Measurements from ENCODE around the gene TTC24. TPM values are rescaled to one million over a fixed set of nuclear protein-coding genes. Genes with fewer than 3 reads are reported as not detected.

The TTC24 gene
- polyA plus RNA-seq, 1 of the 3 experiments (the other 2 are of a cell fraction), result not detected

DNA sequence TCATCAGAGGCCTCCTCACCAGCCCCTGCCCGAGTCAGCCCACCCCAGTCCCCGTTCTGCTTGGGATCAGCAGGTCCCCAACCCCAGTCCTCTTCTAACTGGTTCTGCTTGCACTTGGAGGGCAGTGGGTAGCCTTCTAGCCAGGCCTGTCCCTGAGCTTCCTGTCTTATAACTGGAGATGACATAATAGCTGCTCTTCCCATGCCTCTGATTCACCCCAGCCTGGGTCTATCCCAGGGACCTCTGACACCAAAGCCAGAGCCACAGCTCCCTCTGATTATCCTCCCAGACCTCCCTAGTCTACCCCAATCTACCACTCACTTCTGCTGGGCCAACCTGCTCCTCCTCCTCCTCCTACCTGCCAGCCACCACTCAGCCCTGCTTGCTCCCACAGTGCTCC is 38.6 kb upstream of the TTC24 start:
- no peaks in the 10 kb centered on the region for H4K20me1 ChIP-seq (ENCODE audit: insufficient read depth)
- no peak overlapping the region for H3K9ac ChIP-seq
- no peak overlapping the region for H3K4me3 ChIP-seq (ENCODE audit: low read depth in 2 of 2, low read length in 1 of 2)
- no peak overlapping the region for H2AFZ ChIP-seq (ENCODE audit: low read depth)
- WGBS (ENCODE audit: low lambda C conversion rate), result 92% methylated on average over 2 of the region's 2 CpGs
- no peaks in the 10 kb centered on the region for H3K4me1 ChIP-seq (ENCODE audit: control insufficient read depth in 1 of 2, insufficient read depth in 2 of 2, low read depth in 1 of 2, low read length in 1 of 2)
- H3F3A ChIP-seq (replicated peaks; ENCODE audit: insufficient read depth), result no peaks in the 10 kb centered on the region
- no peak overlapping the region for H3K27ac ChIP-seq (ENCODE audit: low read depth in 2 of 2, low read length in 1 of 2)
- ChIA-PET POLR2A (no interaction called here), CTCF (interaction anchor here (1.2 to 2.9 kb wide), 2 partner anchors 61 to 95 kb away, joined by 5 to 8 read pairs; no protein-coding TSS in a partner anchor)
- H3K36me3 ChIP-seq (replicated peaks in 1 of 2; ENCODE audit: control insufficient read depth in 1 of 2, insufficient read depth in 2 of 2, low read length in 1 of 2), result peaks cover 12 to 45% of the 10 kb centered on the region in 2 experiments
- no peaks in the 10 kb centered on the region for H3K9me2 ChIP-seq
- TF ChIP-seq TAF1 (IDR thresholded peaks at IDR 0.05; ENCODE audit: borderline replicate concordance, low read depth, low read length) (no peak), TCF12 (IDR thresholded peaks at IDR 0.05) (no peak), FOXM1 (IDR thresholded peaks at IDR 0.05; ENCODE audit: low read depth) (no peak), FOSL2 (IDR thresholded peaks at IDR 0.05; ENCODE audit: borderline replicate concordance, low read depth) (no peak), MXI1 (IDR thresholded peaks at IDR 0.05; ENCODE audit: low read depth, low read length) (no peak)
- TF ChIP-seq, protein P1, sequence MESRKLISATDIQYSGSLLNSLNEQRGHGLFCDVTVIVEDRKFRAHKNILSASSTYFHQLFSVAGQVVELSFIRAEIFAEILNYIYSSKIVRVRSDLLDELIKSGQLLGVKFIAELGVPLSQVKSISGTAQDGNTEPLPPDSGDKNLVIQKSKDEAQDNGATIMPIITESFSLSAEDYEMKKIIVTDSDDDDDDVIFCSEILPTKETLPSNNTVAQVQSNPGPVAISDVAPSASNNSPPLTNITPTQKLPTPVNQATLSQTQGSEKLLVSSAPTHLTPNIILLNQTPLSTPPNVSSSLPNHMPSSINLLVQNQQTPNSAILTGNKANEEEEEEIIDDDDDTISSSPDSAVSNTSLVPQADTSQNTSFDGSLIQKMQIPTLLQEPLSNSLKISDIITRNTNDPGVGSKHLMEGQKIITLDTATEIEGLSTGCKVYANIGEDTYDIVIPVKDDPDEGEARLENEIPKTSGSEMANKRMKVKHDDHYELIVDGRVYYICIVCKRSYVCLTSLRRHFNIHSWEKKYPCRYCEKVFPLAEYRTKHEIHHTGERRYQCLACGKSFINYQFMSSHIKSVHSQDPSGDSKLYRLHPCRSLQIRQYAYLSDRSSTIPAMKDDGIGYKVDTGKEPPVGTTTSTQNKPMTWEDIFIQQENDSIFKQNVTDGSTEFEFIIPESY (IDR thresholded peaks at IDR 0.05; ENCODE audit: borderline replicate concordance, low read depth), result no peak
- TF ChIP-seq, protein P2, sequence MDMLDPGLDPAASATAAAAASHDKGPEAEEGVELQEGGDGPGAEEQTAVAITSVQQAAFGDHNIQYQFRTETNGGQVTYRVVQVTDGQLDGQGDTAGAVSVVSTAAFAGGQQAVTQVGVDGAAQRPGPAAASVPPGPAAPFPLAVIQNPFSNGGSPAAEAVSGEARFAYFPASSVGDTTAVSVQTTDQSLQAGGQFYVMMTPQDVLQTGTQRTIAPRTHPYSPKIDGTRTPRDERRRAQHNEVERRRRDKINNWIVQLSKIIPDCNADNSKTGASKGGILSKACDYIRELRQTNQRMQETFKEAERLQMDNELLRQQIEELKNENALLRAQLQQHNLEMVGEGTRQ (IDR thresholded peaks at IDR 0.05; ENCODE audit: borderline replicate concordance, low read depth, low read length), result no peak
- no peaks in the 10 kb centered on the region for H3K79me2 ChIP-seq (ENCODE audit: insufficient read depth)
- no peak overlapping the region for H3K4me2 ChIP-seq
- H3K27me3 ChIP-seq (ENCODE audit: insufficient read depth), result no peaks in the 10 kb centered on the region
- no peaks in the 10 kb centered on the region for H3K9me3 ChIP-seq
- no peak for DNase-seq

DNA sequence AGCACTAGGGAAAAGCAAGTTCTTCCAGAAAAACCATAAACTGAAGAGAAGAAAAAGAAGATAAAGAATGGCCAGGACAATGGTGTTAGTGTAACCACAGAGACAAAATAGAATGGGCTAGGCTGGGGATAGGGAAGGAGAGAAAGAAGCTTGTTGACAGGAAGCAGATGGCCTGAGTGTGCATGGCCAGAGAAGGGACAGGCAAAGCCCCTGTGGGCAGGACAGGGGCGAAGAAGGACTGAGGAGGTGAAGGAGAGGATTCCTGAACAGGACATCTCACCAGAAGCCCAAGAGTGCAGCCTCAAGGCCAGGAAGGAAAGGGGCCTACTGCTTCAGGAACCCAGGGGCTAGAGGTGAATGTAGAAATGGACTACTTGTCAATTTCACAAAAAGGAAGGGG is 36.5 kb upstream of the TTC24 start:
- Histone ChIP-seq H3K36me3 (replicated peaks in 1 of 2; ENCODE audit: control insufficient read depth in 1 of 2, insufficient read depth in 2 of 2, low read length in 1 of 2) (peaks cover 12 to 36% of the 10 kb centered on the region in 2 experiments), H2AFZ (ENCODE audit: low read depth) (no peak overlapping the region), H3K9me2 (no peaks in the 10 kb centered on the region), H3K27me3 (ENCODE audit: insufficient read depth) (no peaks in the 10 kb centered on the region), H3K79me2 (ENCODE audit: insufficient read depth) (no peaks in the 10 kb centered on the region), H3K27ac (ENCODE audit: low read depth in 2 of 2, low read length in 1 of 2) (no peak overlapping the region), H3K9ac (no peak overlapping the region), H4K20me1 (ENCODE audit: insufficient read depth) (no peaks in the 10 kb centered on the region), H3K4me3 (ENCODE audit: low read depth in 2 of 2, low read length in 1 of 2) (no peak overlapping the region), H3K4me1 (ENCODE audit: control insufficient read depth in 1 of 2, insufficient read depth in 2 of 2, low read depth in 1 of 2, low read length in 1 of 2) (no peaks in the 10 kb centered on the region), H3K9me3 (no peaks in the 10 kb centered on the region), H3F3A (replicated peaks; ENCODE audit: insufficient read depth) (no peaks in the 10 kb centered on the region), H3K4me2 (no peak overlapping the region)
- ChIA-PET POLR2A (no interaction called here), CTCF (interaction anchor here (0.8 to 1.3 kb wide), 3 partner anchors 42 to 157 kb away, joined by 3 to 4 read pairs (median 3); no protein-coding TSS in a partner anchor)
- TF ChIP-seq RXRA (IDR thresholded peaks at IDR 0.05; ENCODE audit: borderline replicate concordance, low read depth) (no peak), SMC3 (IDR thresholded peaks at IDR 0.05; ENCODE audit: low read depth, low read length) (no peak), RCOR1 (IDR thresholded peaks at IDR 0.05; ENCODE audit: low read length) (no peak), TAF1 (IDR thresholded peaks at IDR 0.05; ENCODE audit: borderline replicate concordance, low read depth, low read length) (no peak), FOXM1 (IDR thresholded peaks at IDR 0.05; ENCODE audit: low read depth) (no peak)
- TF ChIP-seq, protein P1 (IDR thresholded peaks at IDR 0.05; ENCODE audit: borderline replicate concordance, low read depth), result no peak
- WGBS (ENCODE audit: low lambda C conversion rate), result 93% methylated on average over 1 of the region's 1 CpG
- no peak for DNase-seq

All from SK-N-SH (cell line).